Tibial artery (tissue), 4 donors: ENCODE measurements around the gene SRGAP1.

Experiments
- DNase-seq, 2 donors: peaks; one replicate each; pipeline ENCODE4 v3.0.0-alpha.2; 2019
- H3K27ac ChIP-seq, 2 donors: fragments of 200-600 bp; sonication (generic) in 1 of 2; 1 replicate in 1 of 2; 2 replicates in 1 of 2; pipeline ENCODE4 v1.5.1; 2018 to 2019; ENCODE audit warnings: mild to moderate bottlenecking in 1 of 2
- H3K27me3 ChIP-seq, 2 donors: fragments of 200-600 bp; sonication (generic) in 1 of 2; one replicate each; pipeline versions ENCODE4 v1.5.1 to v1.6.0; 2016 to 2019
- H3K36me3 ChIP-seq, 3 donors: fragments of 200-600 bp; sonication (generic) in 2 of 3; one replicate each; pipeline ENCODE4 v1.5.1; 2016 to 2019; ENCODE audit warnings: mild to moderate bottlenecking in 2 of 3
- H3K4me1 ChIP-seq, 4 donors: fragments of 200-600 bp; sonication (generic) in 2 of 4; 1 replicate in 3 of 4; 2 replicates in 1 of 4; pipeline ENCODE4 v1.5.1; 2016 to 2019
- H3K4me3 ChIP-seq, 2 donors: fragments of 200-600 bp; sonication (generic) in 1 of 2; 1 replicate in 1 of 2; 2 replicates in 1 of 2; pipeline ENCODE4 v1.5.1; 2018 to 2019; ENCODE audit warnings: mild to moderate bottlenecking in 2 of 2
- H3K9me3 ChIP-seq, 3 donors: fragments of 200-600 bp; sonication (generic) in 1 of 3; one replicate each; pipeline ENCODE4 v1.5.1; 2016 to 2019
- CTCF ChIP-seq, 2 experiments: fragments of 200-600 bp in 1 of 2; fragments of 450-650 bp in 1 of 2; IDR thresholded peaks; one replicate each; pipeline ENCODE4 v1.5.1; 2017 to 2019; ENCODE audit warnings: antibody characterized with exemption in 2 of 2, mild to moderate bottlenecking in 1 of 2, moderate library complexity in 1 of 2
- intact Hi-C: fragments of 100-400 bp; cut with DNase I; formaldehyde crosslinking; loops from one replicate; pipeline ENCODE4 v1.15.0; 2023; ENCODE audit warnings: low total_unique reads

The SRGAP1 gene

GRCh38 chr12:64061868-64062375 is 217.4 kb downstream of the SRGAP1 start:
- no peak for DNase-seq
- intact Hi-C loops: no loop called here
- no peak for TF ChIP-seq CTCF (IDR thresholded peaks at IDR 0.05)
- H3K4me3 ChIP-seq: no peak overlapping the region
- H3K27ac ChIP-seq: no peak overlapping the region
- H3K9me3 ChIP-seq: no peaks in the 10 kb centered on the region
- no peaks in the 10 kb centered on the region for H3K27me3 ChIP-seq
- H3K36me3 ChIP-seq: peaks cover 0 to 11% (median 0%) of the 10 kb centered on the region in 3 donors
- peaks cover 0 to 5% (median 1%) of the 10 kb centered on the region in 4 donors for H3K4me1 ChIP-seq

- DNase-seq: no peak
- intact Hi-C loops: no loop called here
- no peak for TF ChIP-seq CTCF (IDR thresholded peaks at IDR 0.05)
Measured at GRCh38 chr12:64063121-64063520, 218.6 kb downstream of the SRGAP1 start.

GRCh38 chr12:64064240-64064639 is 219.7 kb downstream of the SRGAP1 start:
- DNase-seq: no peak
- Histone ChIP-seq H3K36me3 (peaks cover 0 to 11% (median 0%) of the 10 kb centered on the region in 3 donors), H3K27me3 (no peaks in the 10 kb centered on the region), H3K4me1 (peaks cover 0 to 18% (median 1%) of the 10 kb centered on the region in 4 donors), H3K27ac (no peak overlapping the region), H3K4me3 (no peak overlapping the region), H3K9me3 (no peaks in the 10 kb centered on the region)
- no peak for TF ChIP-seq CTCF (IDR thresholded peaks at IDR 0.05)
- intact Hi-C loops: no loop called here

More at GRCh38 chr12:64063121-64063520, 218.6 kb downstream of the SRGAP1 start:
- H3K27ac ChIP-seq: no peak overlapping the region
- no peaks in the 10 kb centered on the region for H3K9me3 ChIP-seq
- peaks cover 0 to 11% (median 0%) of the 10 kb centered on the region in 3 donors for H3K36me3 ChIP-seq
- H3K4me3 ChIP-seq: no peak overlapping the region
- H3K4me1 ChIP-seq: peaks cover 0 to 17% (median 1%) of the 10 kb centered on the region in 4 donors
- no peaks in the 10 kb centered on the region for H3K27me3 ChIP-seq

- Histone ChIP-seq H3K27ac (no peak overlapping the region), H3K4me1 (peaks cover 0 to 18% (median 1%) of the 10 kb centered on the region in 4 donors), H3K4me3 (no peak overlapping the region), H3K27me3 (no peaks in the 10 kb centered on the region), H3K9me3 (no peaks in the 10 kb centered on the region), H3K36me3 (peaks cover 0 to 11% (median 0%) of the 10 kb centered on the region in 3 donors)
- TF ChIP-seq CTCF (IDR thresholded peaks at IDR 0.05): no peak
- DNase-seq: no peak
- intact Hi-C loops: no loop called here
Measured at GRCh38 chr12:64064706-64065105, 220.2 kb downstream of the SRGAP1 start.

- TF ChIP-seq CTCF (IDR thresholded peaks at IDR 0.05): no peak
- no peaks in the 10 kb centered on the region for H3K27me3 ChIP-seq
Measured at GRCh38 chr12:64065881-64066451, 221.5 kb downstream of the SRGAP1 start.

More at GRCh38 chr12:64065881-64066451, 221.5 kb downstream of the SRGAP1 start:
- no peak overlapping the region for H3K4me3 ChIP-seq
- no peak overlapping the region for H3K27ac ChIP-seq
- H3K4me1 ChIP-seq: peaks cover 0 to 31% (median 6%) of the 10 kb centered on the region in 4 donors
- H3K9me3 ChIP-seq: no peaks in the 10 kb centered on the region
- peaks cover 0 to 11% (median 0%) of the 10 kb centered on the region in 3 donors for H3K36me3 ChIP-seq
- intact Hi-C loops: no loop called here
- no peak for DNase-seq
